Measurements from ENCODE around the gene LRRC26.
A peak's percentile ranks its signal among the peaks of the same experiment; 100 is the strongest.
"Not testable (repeated sequence)": the region's sequence is repeated elsewhere in the genome, so short reads cannot be mapped to it uniquely, and the experiment has no call there.

LRRC26 gene

DNA sequence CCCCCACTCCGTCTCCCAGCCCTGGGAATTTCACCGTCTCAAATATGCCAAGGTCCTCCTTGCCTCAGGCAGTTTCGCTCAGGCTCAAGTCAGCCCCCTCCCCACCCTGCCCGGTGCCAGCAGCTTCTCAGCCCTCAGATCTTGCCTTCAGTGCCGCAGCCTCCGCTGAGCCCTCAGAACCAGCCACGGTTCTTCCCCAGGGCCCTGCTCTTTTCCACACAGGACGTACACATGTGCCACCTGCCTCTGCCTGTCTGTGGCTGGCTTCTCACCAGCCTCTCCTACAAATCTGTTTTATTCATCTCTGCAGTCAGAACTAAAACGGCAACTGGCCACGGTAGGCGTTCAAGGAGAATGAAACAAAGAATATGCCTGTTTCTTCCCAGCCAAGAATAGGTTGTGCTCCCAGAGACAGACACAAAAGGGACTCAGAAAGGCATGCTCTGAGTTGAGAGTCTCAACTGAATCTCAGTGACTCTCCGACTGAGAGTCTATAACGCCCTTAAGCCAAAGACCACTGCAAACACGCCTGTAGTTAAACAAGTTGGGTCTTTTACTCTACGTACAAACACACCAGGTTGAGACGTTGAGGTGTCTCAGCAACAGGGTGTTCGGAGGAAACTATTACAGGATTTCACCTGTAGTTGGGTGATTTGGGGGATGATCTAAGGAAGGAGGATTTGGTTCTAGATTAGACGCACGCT is 41.5 kb downstream of the LRRC26 start:
- H3K27ac ChIP-seq (replicated peaks), result peak overlapping the region; percentile 77
- no peak for DNase-seq (ENCODE audit: low read depth in 1 of 2, low spot score in 1 of 2)
- peak overlapping the region; percentile 87 for H3K4me3 ChIP-seq (replicated peaks; ENCODE audit: insufficient read depth, low read length)
- no peaks in the 10 kb centered on the region for H3K27me3 ChIP-seq (ENCODE audit: insufficient read depth, poor library complexity, severe bottlenecking)
- TF ChIP-seq, protein P1, sequence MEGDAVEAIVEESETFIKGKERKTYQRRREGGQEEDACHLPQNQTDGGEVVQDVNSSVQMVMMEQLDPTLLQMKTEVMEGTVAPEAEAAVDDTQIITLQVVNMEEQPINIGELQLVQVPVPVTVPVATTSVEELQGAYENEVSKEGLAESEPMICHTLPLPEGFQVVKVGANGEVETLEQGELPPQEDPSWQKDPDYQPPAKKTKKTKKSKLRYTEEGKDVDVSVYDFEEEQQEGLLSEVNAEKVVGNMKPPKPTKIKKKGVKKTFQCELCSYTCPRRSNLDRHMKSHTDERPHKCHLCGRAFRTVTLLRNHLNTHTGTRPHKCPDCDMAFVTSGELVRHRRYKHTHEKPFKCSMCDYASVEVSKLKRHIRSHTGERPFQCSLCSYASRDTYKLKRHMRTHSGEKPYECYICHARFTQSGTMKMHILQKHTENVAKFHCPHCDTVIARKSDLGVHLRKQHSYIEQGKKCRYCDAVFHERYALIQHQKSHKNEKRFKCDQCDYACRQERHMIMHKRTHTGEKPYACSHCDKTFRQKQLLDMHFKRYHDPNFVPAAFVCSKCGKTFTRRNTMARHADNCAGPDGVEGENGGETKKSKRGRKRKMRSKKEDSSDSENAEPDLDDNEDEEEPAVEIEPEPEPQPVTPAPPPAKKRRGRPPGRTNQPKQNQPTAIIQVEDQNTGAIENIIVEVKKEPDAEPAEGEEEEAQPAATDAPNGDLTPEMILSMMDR (IDR thresholded peaks at IDR 0.05; ENCODE audit: insufficient read depth, low read length), result no peak
- no peak for TF ChIP-seq SPI1 (IDR thresholded peaks at IDR 0.05; ENCODE audit: borderline replicate concordance, low read depth)

DNA sequence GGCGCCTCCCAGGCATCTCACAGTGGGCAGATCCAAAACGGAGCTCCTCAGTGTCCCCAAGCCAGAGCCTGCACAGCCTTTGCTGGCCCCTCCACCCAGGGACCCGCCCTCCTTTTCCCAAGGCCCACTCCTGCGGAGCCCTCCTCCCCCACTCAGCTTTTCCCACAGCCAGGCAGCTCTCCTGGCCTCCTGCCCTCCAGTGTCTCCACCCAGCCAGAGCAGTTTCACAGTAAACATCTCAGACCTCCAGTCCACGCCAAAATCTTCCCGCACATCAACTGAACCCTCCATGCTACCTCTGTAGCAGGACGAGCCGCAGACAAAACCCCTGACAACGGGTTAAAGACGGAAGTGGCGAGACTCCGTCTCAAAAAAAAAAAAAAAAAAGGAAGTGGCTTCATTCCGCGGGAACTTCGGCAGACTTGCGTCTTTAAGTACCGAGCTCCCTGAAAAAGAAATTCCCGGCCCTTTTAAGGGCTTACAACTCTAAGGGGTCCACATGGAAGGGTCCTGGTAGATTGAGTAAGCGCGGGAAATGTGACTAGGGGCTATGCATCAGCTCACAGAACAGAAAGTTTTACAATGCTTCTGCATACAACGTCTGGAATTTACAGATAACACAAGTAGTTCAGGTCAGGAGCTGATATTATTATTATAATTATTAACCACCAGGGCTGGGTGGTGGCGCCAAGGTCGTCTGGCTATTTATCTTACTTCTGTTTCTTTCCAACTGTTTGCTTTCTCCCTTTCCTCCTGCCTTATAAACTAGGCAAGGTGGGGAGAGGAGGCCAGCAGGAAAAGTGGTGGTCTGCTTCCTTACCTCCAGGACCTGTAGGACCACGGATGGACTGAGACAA is 42.3 kb downstream of the LRRC26 start:
- H3K27me3 ChIP-seq (ENCODE audit: insufficient read depth, poor library complexity, severe bottlenecking), result no peaks in the 10 kb centered on the region
- peak overlapping the region; percentile 87 for H3K4me3 ChIP-seq (replicated peaks; ENCODE audit: insufficient read depth, low read length)
- TF ChIP-seq GABPA (IDR thresholded peaks at IDR 0.05; ENCODE audit: low read depth), result peak; percentile 84
- TF ChIP-seq POLR2AphosphoS5 (IDR thresholded peaks at IDR 0.05; ENCODE audit: low read depth), result no peak
- peak; percentile 99 for TF ChIP-seq SPI1 (IDR thresholded peaks at IDR 0.05; ENCODE audit: borderline replicate concordance, low read depth)
- peak in 1 of 2 experiments; percentile 67 for DNase-seq (ENCODE audit: low read depth in 1 of 2, low spot score in 1 of 2)
- peak overlapping the region; percentile 77 for H3K27ac ChIP-seq (replicated peaks)

DNA sequence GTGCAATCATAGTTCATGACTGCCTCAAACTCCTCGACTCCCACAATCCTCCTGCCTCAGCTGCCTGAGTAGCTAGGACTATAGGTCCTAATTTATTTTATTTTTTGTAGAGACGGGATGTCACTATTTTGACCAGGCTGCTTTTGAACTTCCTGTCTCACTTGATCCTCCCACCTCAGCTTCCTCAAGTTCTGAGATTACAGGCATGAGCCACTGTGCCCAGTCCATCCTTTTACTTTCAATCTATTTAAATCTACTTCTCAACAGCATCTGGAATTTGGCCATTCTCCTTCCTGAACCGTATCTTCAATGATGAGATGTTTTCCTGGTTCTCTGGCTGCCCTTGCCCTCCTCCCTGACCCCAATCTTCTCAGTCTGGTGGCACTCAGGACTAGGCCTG is 43.1 kb downstream of the LRRC26 start:
- DNase-seq (ENCODE audit: low read depth in 1 of 2, low spot score in 1 of 2), result peak in 1 of 2 experiments; percentile 37
- TF ChIP-seq, protein P1 (IDR thresholded peaks at IDR 0.05; ENCODE audit: insufficient read depth, low read length), result no peak
- TF ChIP-seq POLR2AphosphoS5 (IDR thresholded peaks at IDR 0.05; ENCODE audit: low read depth) (0 out of 2 replicates have a peak, but pooled peaks have one; percentile 2), SPI1 (IDR thresholded peaks at IDR 0.05; ENCODE audit: borderline replicate concordance, low read depth) (0 out of 2 replicates have a peak, but pooled peaks have one; percentile 27)
- TF ChIP-seq, protein P2, sequence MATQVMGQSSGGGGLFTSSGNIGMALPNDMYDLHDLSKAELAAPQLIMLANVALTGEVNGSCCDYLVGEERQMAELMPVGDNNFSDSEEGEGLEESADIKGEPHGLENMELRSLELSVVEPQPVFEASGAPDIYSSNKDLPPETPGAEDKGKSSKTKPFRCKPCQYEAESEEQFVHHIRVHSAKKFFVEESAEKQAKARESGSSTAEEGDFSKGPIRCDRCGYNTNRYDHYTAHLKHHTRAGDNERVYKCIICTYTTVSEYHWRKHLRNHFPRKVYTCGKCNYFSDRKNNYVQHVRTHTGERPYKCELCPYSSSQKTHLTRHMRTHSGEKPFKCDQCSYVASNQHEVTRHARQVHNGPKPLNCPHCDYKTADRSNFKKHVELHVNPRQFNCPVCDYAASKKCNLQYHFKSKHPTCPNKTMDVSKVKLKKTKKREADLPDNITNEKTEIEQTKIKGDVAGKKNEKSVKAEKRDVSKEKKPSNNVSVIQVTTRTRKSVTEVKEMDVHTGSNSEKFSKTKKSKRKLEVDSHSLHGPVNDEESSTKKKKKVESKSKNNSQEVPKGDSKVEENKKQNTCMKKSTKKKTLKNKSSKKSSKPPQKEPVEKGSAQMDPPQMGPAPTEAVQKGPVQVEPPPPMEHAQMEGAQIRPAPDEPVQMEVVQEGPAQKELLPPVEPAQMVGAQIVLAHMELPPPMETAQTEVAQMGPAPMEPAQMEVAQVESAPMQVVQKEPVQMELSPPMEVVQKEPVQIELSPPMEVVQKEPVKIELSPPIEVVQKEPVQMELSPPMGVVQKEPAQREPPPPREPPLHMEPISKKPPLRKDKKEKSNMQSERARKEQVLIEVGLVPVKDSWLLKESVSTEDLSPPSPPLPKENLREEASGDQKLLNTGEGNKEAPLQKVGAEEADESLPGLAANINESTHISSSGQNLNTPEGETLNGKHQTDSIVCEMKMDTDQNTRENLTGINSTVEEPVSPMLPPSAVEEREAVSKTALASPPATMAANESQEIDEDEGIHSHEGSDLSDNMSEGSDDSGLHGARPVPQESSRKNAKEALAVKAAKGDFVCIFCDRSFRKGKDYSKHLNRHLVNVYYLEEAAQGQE (IDR thresholded peaks at IDR 0.05; ENCODE audit: insufficient replicate concordance, low read depth), result no peak
- peak overlapping the region; percentile 87 for H3K4me3 ChIP-seq (replicated peaks; ENCODE audit: insufficient read depth, low read length)
- peak overlapping the region; percentile 77 for H3K27ac ChIP-seq (replicated peaks)
- H3K27me3 ChIP-seq (ENCODE audit: insufficient read depth, poor library complexity, severe bottlenecking), result no peaks in the 10 kb centered on the region

DNA sequence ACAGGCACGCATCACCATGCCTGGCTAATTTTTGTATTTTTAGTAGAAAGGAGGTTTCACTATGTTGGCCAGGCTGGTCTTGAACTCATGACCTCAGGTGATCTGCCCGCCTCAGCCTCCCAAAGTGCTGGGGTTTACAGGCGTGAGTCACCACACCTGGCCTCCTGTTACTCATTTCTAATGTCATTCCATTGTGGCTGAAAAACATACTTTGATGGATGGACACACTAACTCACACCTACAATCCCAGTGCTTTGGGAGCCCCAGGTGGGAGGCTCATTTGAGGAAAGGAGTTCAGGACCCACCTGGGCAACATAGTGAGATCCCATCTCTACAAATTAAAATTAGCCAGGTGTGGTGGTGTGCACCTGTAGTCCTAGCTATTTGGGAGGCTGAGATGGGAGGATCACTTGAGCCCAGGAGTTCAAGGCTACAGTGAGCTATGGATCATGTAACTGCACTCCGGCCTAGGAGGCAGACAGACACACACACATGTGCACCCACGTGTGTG is 45.8 kb downstream of the LRRC26 start:
- not testable (repeated sequence) for H3K27ac ChIP-seq (replicated peaks); DNase-seq (ENCODE audit: low read depth in 1 of 2, low spot score in 1 of 2)

DNA sequence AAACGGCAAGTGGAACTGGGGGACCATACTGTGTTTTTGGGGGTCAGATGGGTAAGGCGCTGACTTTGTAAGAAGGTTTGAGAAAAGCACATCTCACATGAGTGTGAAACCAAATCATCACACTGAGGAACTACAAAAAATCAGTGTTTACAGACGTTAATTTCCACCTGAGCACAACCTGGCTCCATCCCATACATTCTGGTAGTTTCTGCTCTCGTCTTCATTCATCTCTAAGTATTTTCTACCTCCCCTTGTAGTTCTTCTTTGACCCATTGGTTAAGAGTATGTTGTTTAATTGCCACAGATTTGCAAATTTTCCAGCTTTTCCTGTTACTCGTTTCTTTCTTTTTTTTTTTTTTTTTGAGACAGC is 46.4 kb downstream of the LRRC26 start:
- H3K27ac ChIP-seq (replicated peaks), result no peak overlapping the region
- no peaks in the 10 kb centered on the region for H3K27me3 ChIP-seq (ENCODE audit: insufficient read depth, poor library complexity, severe bottlenecking)
- H3K4me3 ChIP-seq (replicated peaks; ENCODE audit: insufficient read depth, low read length), result no peak overlapping the region
- DNase-seq (ENCODE audit: low read depth in 1 of 2, low spot score in 1 of 2), result no peak
- no peak for TF ChIP-seq SPI1 (IDR thresholded peaks at IDR 0.05; ENCODE audit: borderline replicate concordance, low read depth)
- TF ChIP-seq POLR2AphosphoS5 (IDR thresholded peaks at IDR 0.05; ENCODE audit: low read depth), result no peak
- TF ChIP-seq, protein P1 (IDR thresholded peaks at IDR 0.05; ENCODE audit: insufficient read depth, low read length), result no peak
- no peak for TF ChIP-seq GABPA (IDR thresholded peaks at IDR 0.05; ENCODE audit: low read depth)
- TF ChIP-seq, protein P2 (IDR thresholded peaks at IDR 0.05; ENCODE audit: insufficient replicate concordance, low read depth), result no peak

More for the DNA sequence above, 45.8 kb downstream of the LRRC26 start:
- not testable (repeated sequence) for H3K27me3 ChIP-seq (ENCODE audit: insufficient read depth, poor library complexity, severe bottlenecking); H3K4me3 ChIP-seq (replicated peaks; ENCODE audit: insufficient read depth, low read length)

DNA sequence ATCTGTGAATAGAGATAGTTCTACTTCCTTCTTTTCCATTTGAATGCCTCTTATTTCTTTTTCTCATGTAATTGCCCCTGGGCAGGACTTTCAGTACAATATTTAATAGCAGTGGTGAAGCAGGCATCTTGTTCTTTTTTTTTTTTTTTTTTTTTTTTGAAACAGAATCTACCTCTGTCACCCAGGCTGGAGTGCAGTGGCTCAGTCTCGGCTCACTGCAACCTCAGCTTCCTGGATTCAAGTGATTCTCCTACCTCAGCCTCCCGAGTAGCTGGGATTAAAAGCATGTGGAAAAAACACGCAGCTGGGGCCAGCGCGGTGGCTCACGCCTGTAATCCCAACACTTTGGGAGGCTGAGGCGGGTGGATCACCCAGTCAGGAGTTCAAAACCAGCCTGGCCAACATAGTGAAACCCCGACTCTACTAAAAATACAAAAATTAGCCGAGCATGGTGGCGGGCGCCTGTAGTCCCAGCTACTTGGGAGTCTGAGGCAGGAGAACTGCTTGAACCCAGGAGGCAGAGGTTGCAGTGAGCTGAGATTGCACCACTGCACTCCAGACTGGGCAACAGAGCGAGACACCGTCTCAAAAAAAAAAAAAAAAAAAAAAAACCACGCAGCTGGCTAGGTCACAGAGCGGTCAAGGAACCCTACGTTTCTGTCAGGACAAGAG is 46.9 kb downstream of the LRRC26 start:
- DNase-seq (ENCODE audit: low read depth in 1 of 2, low spot score in 1 of 2); H3K27me3 ChIP-seq (ENCODE audit: insufficient read depth, poor library complexity, severe bottlenecking); H3K4me3 ChIP-seq (replicated peaks; ENCODE audit: insufficient read depth, low read length); H3K27ac ChIP-seq (replicated peaks): not testable (repeated sequence)

Measured in HL-60 (cell line).